GM12891 (cell line): ENCODE results near the gene YJU2.
"Not testable (repeated sequence)": the region's sequence is repeated elsewhere in the genome, so short reads cannot be mapped to it uniquely, and the experiment has no call there.

Source experiments
- POLR2A ChIP-seq: IDR thresholded peaks from 2 replicates; pipeline ENCODE4 v1.6.1; 2011; ENCODE audit warnings: low read depth, low read length, control low read depth
- TAF1 ChIP-seq: IDR thresholded peaks from 2 replicates; pipeline ENCODE4 v1.6.1; 2011; ENCODE audit warnings: low read depth, low read length, control low read depth

DNA sequence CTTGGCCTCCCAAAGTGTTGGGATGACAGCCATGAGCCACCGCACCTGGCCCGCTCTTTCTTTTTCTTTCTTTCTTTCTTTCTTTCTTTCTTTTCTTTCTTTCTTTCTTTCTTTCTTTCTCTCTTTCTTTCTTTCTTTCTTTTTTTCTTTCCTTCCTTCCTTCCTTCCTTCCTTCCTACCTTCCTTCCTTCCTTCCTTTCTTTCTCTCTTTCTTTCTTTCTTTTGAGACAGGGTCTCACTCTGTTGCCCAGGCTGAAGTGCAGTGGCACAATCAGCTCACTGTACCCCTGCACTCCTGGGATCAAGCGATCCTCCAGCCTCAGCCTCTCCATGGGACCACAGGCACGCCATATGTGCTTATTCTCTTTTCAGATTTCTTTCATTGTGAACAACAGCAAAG is 39.3 kb downstream of the YJU2 start:
- not testable (repeated sequence) for TF ChIP-seq POLR2A, TAF1
